Endothelial cell of umbilical vein (primary cell): ENCODE measurements around the gene ULK1. TPM values are rescaled to one million over a fixed set of nuclear protein-coding genes. Genes with fewer than 3 reads are reported as not detected.
A peak's percentile ranks its signal among the peaks of the same experiment; 100 is the strongest.

Experiments used
- BruUV-seq: library from RNA; stranded (reverse); fragments of 400-500 nt; replicated peaks from 2 replicates; lab custom pipeline; 2021; lab: Mats Ljungman, UMichigan
- CTCF ChIA-PET: fragments of 300-600, 350-600 bp; sonication (Branson Sonifier 250); formaldehyde crosslinking; loops from one replicate; lab custom pipeline; 2021; ENCODE audit warnings: antibody characterized with exemption, inconsistent platforms; lab: Charles Lee
- POLR2A ChIA-PET: fragments of 300-600, 350-600 bp; sonication (Branson Sonifier 250); formaldehyde crosslinking; loops from one replicate; lab custom pipeline; 2021; ENCODE audit warnings: antibody characterized with exemption, inconsistent platforms; lab: Charles Lee
- DNase-seq: peaks from one replicate; pipeline ENCODE4 v3.0.0-alpha.2; 2011; ENCODE audit warnings: low read depth, low spot score
- FAIRE-seq: peaks from 2 replicates; lab custom pipeline; 2011; peaks lifted over from hg19 to GRCh38; lab: Jason Lieb, UNC
- H2AFZ ChIP-seq: 2 replicates; pipeline ENCODE4 v1.6.0; 2012; ENCODE audit warnings: low read depth, low read length, control low read depth, inconsistent platforms
- H3K27ac ChIP-seq: 2 replicates; pipeline ENCODE4 v1.5.1; 2011; ENCODE audit warnings: low read depth, mild to moderate bottlenecking, control low read depth, low read length, moderate library complexity; ENCODE audit not compliant: insufficient read depth
- H3K27me3 ChIP-seq, 2 experiments: 2 replicates each; pipeline versions ENCODE4 v1.6.0 to v1.6.1; 2011; ENCODE audit warnings: low read length in 2 of 2, mixed read lengths in 1 of 2; ENCODE audit not compliant: control insufficient read depth in 2 of 2, insufficient read depth in 2 of 2
- H3K36me3 ChIP-seq, 2 experiments: 2 replicates in 1 of 2; 3 replicates in 1 of 2; pipeline ENCODE4 v1.5.1; 2011; ENCODE audit warnings: low read length in 2 of 2, mild to moderate bottlenecking in 1 of 2, moderate library complexity in 1 of 2; ENCODE audit not compliant: control insufficient read depth in 2 of 2, insufficient read depth in 2 of 2; ENCODE audit errors: extremely low read depth in 1 of 2
- H3K4me1 ChIP-seq: 3 replicates; pipeline ENCODE4 v1.5.1; 2011; ENCODE audit warnings: mild to moderate bottlenecking, low read length; ENCODE audit not compliant: control insufficient read depth, insufficient read depth; ENCODE audit errors: extremely low read depth
- H3K4me2 ChIP-seq: 2 replicates; pipeline ENCODE4 v1.6.1; 2011; ENCODE audit warnings: low read length, control low read depth, mixed read lengths; ENCODE audit not compliant: insufficient read depth
- H3K4me3 ChIP-seq, 3 experiments: fragments of 200-600 bp in 1 of 3; sonication (generic), shearing (Covaris generic) in 1 of 3; replicated peaks in 1 of 3; 2 replicates each; pipeline ENCODE4 v1.5.1; 2011 to 2016; ENCODE audit warnings: control low read depth in 3 of 3, low read length in 3 of 3, mild to moderate bottlenecking in 2 of 3, inconsistent platforms in 1 of 3, low read depth in 1 of 3, moderate library complexity in 1 of 3; ENCODE audit not compliant: insufficient read depth in 1 of 3
- H3K79me2 ChIP-seq: 2 replicates; pipeline ENCODE4 v1.6.0; 2012; ENCODE audit warnings: low read length, inconsistent platforms; ENCODE audit not compliant: control insufficient read depth, insufficient read depth
- H3K9ac ChIP-seq: replicated peaks from 2 replicates; pipeline ENCODE3; 2011; ENCODE audit warnings: low read length, control low read depth; ENCODE audit not compliant: insufficient read depth; ENCODE audit errors: extremely low read depth
- H3K9me1 ChIP-seq: replicated peaks from 3 replicates; pipeline ENCODE4 v1.6.0; 2011; ENCODE audit warnings: mild to moderate bottlenecking, low read length; ENCODE audit not compliant: control insufficient read depth, insufficient read depth; ENCODE audit errors: extremely low read depth
- H3K9me3 ChIP-seq: replicated peaks from 2 replicates; pipeline ENCODE4 v1.5.1; 2012; ENCODE audit warnings: low read length, inconsistent platforms; ENCODE audit not compliant: control insufficient read depth, insufficient read depth
- H4K20me1 ChIP-seq: replicated peaks from 2 replicates; pipeline ENCODE3; 2011; ENCODE audit warnings: mild to moderate bottlenecking, low read length; ENCODE audit not compliant: control insufficient read depth, insufficient read depth; ENCODE audit errors: extremely low read depth
- EZH2 ChIP-seq: IDR thresholded peaks from 2 replicates; pipeline ENCODE4 v1.6.1; 2012; ENCODE audit warnings: borderline replicate concordance, low read depth, mild to moderate bottlenecking, moderate library complexity, low read length, inconsistent platforms; ENCODE audit not compliant: severe bottlenecking
- FOS ChIP-seq: IDR thresholded peaks from 2 replicates; pipeline ENCODE4 v1.6.1; 2011; ENCODE audit warnings: mild to moderate bottlenecking, low read length, moderate library complexity, borderline replicate concordance; ENCODE audit not compliant: insufficient read depth
- GATA2 ChIP-seq: IDR thresholded peaks from 2 replicates; pipeline ENCODE4 v1.7.0; 2011; ENCODE audit warnings: low read depth, mild to moderate bottlenecking, moderate library complexity, mixed read lengths, low read length; ENCODE audit not compliant: insufficient read length, insufficient read depth
- JUN ChIP-seq: IDR thresholded peaks from 2 replicates; pipeline ENCODE4 v1.6.1; 2011; ENCODE audit warnings: borderline replicate concordance, low read depth; ENCODE audit not compliant: insufficient read length, insufficient read depth
- MYC ChIP-seq: IDR thresholded peaks from one replicate; pipeline ENCODE4 v1.6.1; 2011; ENCODE audit warnings: mild to moderate bottlenecking, low read depth, low read length
- POLR2A ChIP-seq: IDR thresholded peaks from 2 replicates; pipeline ENCODE4 v1.6.1; 2012; ENCODE audit warnings: low read depth, mild to moderate bottlenecking, control low read depth, low read length
- POLR2AphosphoS5 ChIP-seq: IDR thresholded peaks from 2 replicates; pipeline ENCODE4 v1.6.1; 2012; ENCODE audit warnings: low read depth, mild to moderate bottlenecking, control low read depth, low read length, moderate library complexity; ENCODE audit not compliant: insufficient read depth
- dilution Hi-C: fragments of 300-500 bp; cut with MboI; formaldehyde crosslinking; loops from one replicate; pipeline ENCODE4 v1.15.0; 2019; ENCODE audit warnings: low sequenced_read_pairs; ENCODE audit not compliant: extremely low pct_ligation_motif_present
- intact Hi-C: fragments of 100-400 bp; cut with micrococcal nuclease; formaldehyde crosslinking; loops from one replicate; pipeline ENCODE4 v1.10.0; 2022
- polyA plus RNA-seq, 4 experiments: library from polyadenylated mRNA; depleted of rRNA in 3 of 4; stranded (reverse) in 3 of 4; unstranded in 1 of 4; fragments of >200 nt; gene quantifications; 2 replicates each; pipeline versions ENCODE4 v1.2.1 to v1.2.3, GENCODE V29; 2011 to 2012; ENCODE audit warnings: missing spikeins in 1 of 4
- total RNA-seq: library from RNA; stranded (reverse); gene quantifications from 2 replicates; pipeline ENCODE4 v1.2.3, GENCODE V29; 2021
- TF ChIP-seq, protein P1 (sequence below), 2 donors: IDR thresholded peaks; 1 replicate in 1 of 2; 2 replicates in 1 of 2; pipeline ENCODE4 v1.5.1; 2011; ENCODE audit warnings: low read length in 2 of 2, mild to moderate bottlenecking in 2 of 2, moderate library complexity in 2 of 2, control low read depth in 1 of 2, inconsistent platforms in 1 of 2, low read depth in 1 of 2; ENCODE audit not compliant: insufficient read depth in 1 of 2; ENCODE audit errors: extremely low read depth in 1 of 2
- TF ChIP-seq, protein P2 (sequence below): IDR thresholded peaks from 2 replicates; pipeline ENCODE4 v1.6.1; 2011; ENCODE audit not compliant: insufficient read depth, insufficient read length

The ULK1 gene
- total and polyA plus RNA-seq, 2 donors (not counting 3 experiments of a cell fraction or from before 2014, with no cell fraction given), result 14.4 to 38.2 TPM

DNA sequence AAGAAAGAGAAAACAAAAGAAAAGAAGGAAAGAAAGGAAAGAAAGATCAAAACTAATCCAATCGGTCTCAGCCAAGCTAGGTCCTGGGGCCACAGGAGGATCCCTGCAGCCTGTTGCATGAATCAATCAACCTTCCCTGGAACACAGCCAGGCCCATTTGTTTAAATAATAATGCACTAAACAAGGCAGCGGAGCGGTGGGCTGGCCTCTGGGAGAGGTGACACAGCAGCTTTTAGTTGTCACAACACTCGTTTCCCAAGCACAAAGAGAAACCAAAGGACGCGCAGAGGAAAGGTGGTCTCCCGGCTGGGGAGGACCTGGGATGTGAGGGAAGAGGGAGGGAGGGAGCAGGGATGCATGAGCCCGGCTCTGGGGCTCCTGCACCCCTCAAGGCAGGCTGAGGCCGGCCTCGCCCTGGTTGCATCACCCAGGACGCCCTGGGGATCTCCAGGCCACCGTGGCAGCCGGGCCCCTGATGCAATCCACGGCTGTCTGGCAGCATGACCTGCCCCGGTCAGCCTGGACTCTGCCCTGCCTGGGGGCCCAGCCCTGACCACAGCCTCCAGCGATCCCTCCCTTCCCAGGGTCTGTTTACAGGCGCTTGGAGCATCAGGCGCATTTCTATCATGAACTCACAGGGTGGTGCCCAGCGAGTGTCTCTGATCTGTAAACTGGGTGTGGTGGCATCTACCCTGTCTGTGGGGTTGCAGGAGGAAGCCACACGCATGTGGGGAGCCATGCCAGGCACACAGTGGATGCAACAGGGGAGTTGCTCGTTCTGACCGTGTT is 33.8 kb upstream of the ULK1 start:
- Histone ChIP-seq H3K36me3 (no peaks in the 10 kb centered on the region), H3K79me2 (no peaks in the 10 kb centered on the region), H3K4me3 (no peak overlapping the region), H4K20me1 (no peaks in the 10 kb centered on the region), H3K27me3 (no peaks in the 10 kb centered on the region), H3K9me1 (no peaks in the 10 kb centered on the region), H3K4me1 (no peaks in the 10 kb centered on the region), H3K4me2 (no peak overlapping the region), H2AFZ (peak overlapping the region; percentile 3), H3K9ac (no peak overlapping the region), H3K9me3 (no peaks in the 10 kb centered on the region), H3K27ac (no peak overlapping the region)
- ChIA-PET CTCF (no interaction called here), POLR2A (no interaction called here)
- no TSS peak for BruUV-seq
- FAIRE-seq (peak; percentile 70), DNase-seq (peak; percentile 10)
- intact Hi-C loops (no loop called here), dilution Hi-C loops (no loop called here)
- TF ChIP-seq MYC, result no peak
- no peak for TF ChIP-seq JUN
- no peak for TF ChIP-seq POLR2A
- no peak for TF ChIP-seq GATA2
- no peak for TF ChIP-seq FOS

DNA sequence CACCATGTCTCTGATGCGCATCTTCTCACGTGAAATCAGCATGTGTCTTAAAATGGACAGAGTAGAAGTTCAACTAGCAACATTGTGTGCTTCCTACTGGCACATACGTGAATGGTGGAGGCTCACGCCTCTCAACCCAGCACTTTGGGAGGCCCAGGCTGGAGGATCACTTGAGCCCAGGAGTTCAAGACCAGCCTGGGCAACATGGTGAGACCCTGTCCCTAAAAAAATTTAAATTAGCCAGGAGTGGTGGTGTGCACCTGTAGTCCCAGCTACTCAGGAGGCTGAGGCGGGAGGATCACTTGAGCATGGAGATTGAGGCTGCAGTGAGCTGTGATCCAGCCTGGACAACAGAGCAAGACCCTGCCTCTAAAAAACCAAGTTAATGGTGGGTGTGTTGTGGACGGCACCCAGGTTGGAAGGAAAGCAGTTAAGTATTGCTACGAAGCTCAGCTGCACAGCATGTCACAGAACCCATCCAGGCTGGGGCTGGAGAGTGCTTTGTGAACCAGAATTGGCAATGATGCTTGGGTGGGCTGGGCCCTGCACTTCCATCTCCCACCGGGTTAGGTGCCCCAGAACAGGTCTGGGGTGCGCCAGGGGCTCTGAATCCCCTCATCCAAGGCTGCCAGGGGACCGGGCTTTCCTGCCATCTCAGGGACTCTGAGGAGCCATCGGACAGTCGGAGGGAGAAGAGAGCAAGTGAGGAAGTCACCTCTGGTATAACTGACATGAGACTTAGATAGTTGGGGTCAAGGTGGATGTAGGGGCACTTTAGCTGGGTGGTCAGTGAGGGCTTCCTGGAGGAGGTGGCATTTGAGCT is 33.0 kb upstream of the ULK1 start:
- POLR2A ChIA-PET, result no interaction called here
- no peaks in the 10 kb centered on the region for H3K9me1 ChIP-seq
- no peak overlapping the region for H3K4me2 ChIP-seq
- no peaks in the 10 kb centered on the region for H3K4me1 ChIP-seq
- CTCF ChIA-PET, result interaction anchor here (1.0 to 1.6 kb wide), 3 partner anchors 25 to 54 kb away, joined by 3 to 4 read pairs (median 4); no protein-coding TSS in a partner anchor
- H4K20me1 ChIP-seq, result no peaks in the 10 kb centered on the region
- H2AFZ ChIP-seq, result no peak overlapping the region
- TF ChIP-seq, protein P1, sequence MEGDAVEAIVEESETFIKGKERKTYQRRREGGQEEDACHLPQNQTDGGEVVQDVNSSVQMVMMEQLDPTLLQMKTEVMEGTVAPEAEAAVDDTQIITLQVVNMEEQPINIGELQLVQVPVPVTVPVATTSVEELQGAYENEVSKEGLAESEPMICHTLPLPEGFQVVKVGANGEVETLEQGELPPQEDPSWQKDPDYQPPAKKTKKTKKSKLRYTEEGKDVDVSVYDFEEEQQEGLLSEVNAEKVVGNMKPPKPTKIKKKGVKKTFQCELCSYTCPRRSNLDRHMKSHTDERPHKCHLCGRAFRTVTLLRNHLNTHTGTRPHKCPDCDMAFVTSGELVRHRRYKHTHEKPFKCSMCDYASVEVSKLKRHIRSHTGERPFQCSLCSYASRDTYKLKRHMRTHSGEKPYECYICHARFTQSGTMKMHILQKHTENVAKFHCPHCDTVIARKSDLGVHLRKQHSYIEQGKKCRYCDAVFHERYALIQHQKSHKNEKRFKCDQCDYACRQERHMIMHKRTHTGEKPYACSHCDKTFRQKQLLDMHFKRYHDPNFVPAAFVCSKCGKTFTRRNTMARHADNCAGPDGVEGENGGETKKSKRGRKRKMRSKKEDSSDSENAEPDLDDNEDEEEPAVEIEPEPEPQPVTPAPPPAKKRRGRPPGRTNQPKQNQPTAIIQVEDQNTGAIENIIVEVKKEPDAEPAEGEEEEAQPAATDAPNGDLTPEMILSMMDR (IDR thresholded peaks at IDR 0.05; ENCODE audit: extremely low read depth in 1 of 2, insufficient read depth in 1 of 2, low read depth in 1 of 2, low read length in 2 of 2), result no peak
- no peak for TF ChIP-seq MYC
- no peak for TF ChIP-seq POLR2A
- no peak for TF ChIP-seq GATA2
- TF ChIP-seq, protein P2, sequence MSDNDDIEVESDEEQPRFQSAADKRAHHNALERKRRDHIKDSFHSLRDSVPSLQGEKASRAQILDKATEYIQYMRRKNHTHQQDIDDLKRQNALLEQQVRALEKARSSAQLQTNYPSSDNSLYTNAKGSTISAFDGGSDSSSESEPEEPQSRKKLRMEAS, result no peak
- TF ChIP-seq JUN, result no peak
- TF ChIP-seq FOS, result no peak
- TF ChIP-seq EZH2, result no peak
- no peak for TF ChIP-seq POLR2AphosphoS5
- no TSS peak for BruUV-seq
- no peak overlapping the region for H3K4me3 ChIP-seq
- FAIRE-seq (no peak), DNase-seq (no peak)
- H3K27ac ChIP-seq, result no peak overlapping the region
- H3K36me3 ChIP-seq, result no peaks in the 10 kb centered on the region
- no peak overlapping the region for H3K9ac ChIP-seq
- no peaks in the 10 kb centered on the region for H3K79me2 ChIP-seq
- H3K9me3 ChIP-seq, result no peaks in the 10 kb centered on the region
- intact Hi-C loops (no loop called here), dilution Hi-C loops (no loop called here)
- H3K27me3 ChIP-seq, result no peaks in the 10 kb centered on the region
